KMS-11 (cell line): Measurements from ENCODE around the gene CYP27A1.

Experiments used
- H2AFZ ChIP-seq: fragments of 200-600 bp; sonication (generic); 2 replicates; pipeline ENCODE4 v1.6.1; 2016; ENCODE audit warnings: antibody characterized with exemption, mixed run types, low read depth
- H3K27ac ChIP-seq: fragments of 200-600 bp; sonication (generic); 2 replicates; pipeline ENCODE4 v1.6.1; 2016; ENCODE audit warnings: mild to moderate bottlenecking, mixed run types
- H3K27me3 ChIP-seq: fragments of 200-600 bp; sonication (generic); 2 replicates; pipeline ENCODE4 v1.6.1; 2017; ENCODE audit warnings: mild to moderate bottlenecking, low read depth, mixed run types, moderate library complexity; ENCODE audit not compliant: insufficient read depth
- H3K36me3 ChIP-seq: fragments of 200-600 bp; sonication (generic); 2 replicates; pipeline ENCODE4 v1.6.1; 2017; ENCODE audit warnings: mild to moderate bottlenecking, mixed run types; ENCODE audit not compliant: insufficient read depth
- H3K4me1 ChIP-seq: fragments of 200-600 bp; sonication (generic); 2 replicates; pipeline ENCODE4 v1.6.1; 2016; ENCODE audit warnings: mild to moderate bottlenecking, low read depth, mixed run types; ENCODE audit not compliant: poor library complexity, severe bottlenecking
- H3K4me2 ChIP-seq: fragments of 200-600 bp; sonication (generic); 2 replicates; pipeline ENCODE4 v1.7.0; 2016; ENCODE audit warnings: mild to moderate bottlenecking, mixed run types
- H3K4me3 ChIP-seq: fragments of 200-600 bp; sonication (generic); IDR thresholded peaks from 2 replicates; pipeline ENCODE4 v1.6.1; 2017; ENCODE audit warnings: low read depth, low read length, mixed read lengths; ENCODE audit not compliant: insufficient read depth
- H3K79me2 ChIP-seq: fragments of 200-600 bp; sonication (generic); 2 replicates; pipeline ENCODE4 v1.6.1; 2016; ENCODE audit warnings: low read depth, mixed run types; ENCODE audit not compliant: insufficient read depth
- H3K9ac ChIP-seq: fragments of 200-600 bp; sonication (generic); 2 replicates; pipeline ENCODE4 v1.6.1; 2016; ENCODE audit warnings: mild to moderate bottlenecking, mixed run types
- H4K20me1 ChIP-seq: fragments of 200-600 bp; sonication (generic); 2 replicates; pipeline ENCODE4 v1.6.1; 2016; ENCODE audit warnings: mild to moderate bottlenecking, mixed run types; ENCODE audit not compliant: insufficient read depth
- CTCF ChIP-seq: fragments of 200-600 bp; sonication (generic); conservative IDR thresholded peaks from 2 replicates; pipeline ENCODE4 v1.6.1; 2017; ENCODE audit warnings: low read depth, mild to moderate bottlenecking, antibody characterized with exemption, low read length, moderate library complexity, mixed read lengths

CYP27A1 gene

GRCh38 chr2:218807626-218808025, 25.7 kb downstream of the CYP27A1 start:
- TF ChIP-seq CTCF = no peak
- Histone ChIP-seq H3K4me3 (no peak overlapping the region), H3K4me1 (peaks cover 28% of the 10 kb centered on the region), H3K27me3 (no peaks in the 10 kb centered on the region), H3K27ac (no peak overlapping the region), H3K9ac (no peak overlapping the region), H3K4me2 (no peak overlapping the region), H2AFZ (no peak overlapping the region), H3K79me2 (no peaks in the 10 kb centered on the region), H3K36me3 (no peaks in the 10 kb centered on the region), H4K20me1 (no peaks in the 10 kb centered on the region)

GRCh38 chr2:218809515-218809914, 27.6 kb downstream of the CYP27A1 start:
- Histone ChIP-seq H3K27ac (no peak overlapping the region), H3K4me1 (peaks cover 24% of the 10 kb centered on the region), H3K36me3 (no peaks in the 10 kb centered on the region), H3K9ac (no peak overlapping the region), H4K20me1 (no peaks in the 10 kb centered on the region), H3K4me2 (no peak overlapping the region), H3K27me3 (no peaks in the 10 kb centered on the region), H3K79me2 (no peaks in the 10 kb centered on the region), H2AFZ (no peak overlapping the region), H3K4me3 (no peak overlapping the region)
- TF ChIP-seq CTCF = no peak

GRCh38 chr2:218810256-218810655, 28.3 kb downstream of the CYP27A1 start:
- H3K4me3 ChIP-seq = no peak overlapping the region
- H2AFZ ChIP-seq = no peak overlapping the region
- no peak overlapping the region for H3K4me2 ChIP-seq
- TF ChIP-seq CTCF = no peak
- no peaks in the 10 kb centered on the region for H4K20me1 ChIP-seq
- H3K27me3 ChIP-seq = no peaks in the 10 kb centered on the region
- H3K4me1 ChIP-seq = peaks cover 20% of the 10 kb centered on the region
- H3K79me2 ChIP-seq = no peaks in the 10 kb centered on the region
- no peak overlapping the region for H3K9ac ChIP-seq
- H3K27ac ChIP-seq = no peak overlapping the region
- no peaks in the 10 kb centered on the region for H3K36me3 ChIP-seq

GRCh38 chr2:218811382-218811781, 29.4 kb downstream of the CYP27A1 start:
- Histone ChIP-seq H3K4me3 (no peak overlapping the region), H2AFZ (no peak overlapping the region), H3K4me1 (peaks cover 9% of the 10 kb centered on the region), H4K20me1 (no peaks in the 10 kb centered on the region), H3K4me2 (no peak overlapping the region), H3K27me3 (no peaks in the 10 kb centered on the region), H3K36me3 (no peaks in the 10 kb centered on the region), H3K9ac (no peak overlapping the region), H3K27ac (no peak overlapping the region), H3K79me2 (no peaks in the 10 kb centered on the region)
- TF ChIP-seq CTCF = no peak
